ENCODE data around the gene HDGFL3. TPM values are rescaled to one million over a fixed set of nuclear protein-coding genes. Genes with fewer than 3 reads are reported as not detected.
A peak's percentile ranks its signal among the peaks of the same experiment; 100 is the strongest.
"Not testable (repeated sequence)": the region's sequence is repeated elsewhere in the genome, so short reads cannot be mapped to it uniquely, and the experiment has no call there.

HDGFL3 gene
- total RNA-seq, 1 donor from 2014 or later = 138 TPM

DNA sequence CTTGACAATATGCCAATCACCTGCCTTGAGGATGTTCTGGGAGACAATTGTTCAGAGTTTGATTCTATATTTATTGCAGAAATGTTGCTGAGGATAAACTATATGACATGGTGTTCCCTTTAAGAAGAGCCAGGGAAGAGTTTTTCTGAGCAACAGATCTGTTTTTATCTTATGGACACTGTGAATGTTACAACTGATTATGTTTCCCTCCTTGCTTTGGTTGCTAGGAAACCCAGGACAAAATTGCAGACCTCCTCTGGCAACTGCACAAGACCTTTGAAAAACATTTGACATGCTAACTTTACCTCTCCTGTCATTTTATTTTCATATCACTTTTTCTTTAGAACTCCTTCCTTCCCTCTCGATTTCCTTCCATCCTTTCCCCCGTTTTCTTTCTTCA is 108.3 kb downstream of the HDGFL3 start:
- DNase-seq = no peak

DNA sequence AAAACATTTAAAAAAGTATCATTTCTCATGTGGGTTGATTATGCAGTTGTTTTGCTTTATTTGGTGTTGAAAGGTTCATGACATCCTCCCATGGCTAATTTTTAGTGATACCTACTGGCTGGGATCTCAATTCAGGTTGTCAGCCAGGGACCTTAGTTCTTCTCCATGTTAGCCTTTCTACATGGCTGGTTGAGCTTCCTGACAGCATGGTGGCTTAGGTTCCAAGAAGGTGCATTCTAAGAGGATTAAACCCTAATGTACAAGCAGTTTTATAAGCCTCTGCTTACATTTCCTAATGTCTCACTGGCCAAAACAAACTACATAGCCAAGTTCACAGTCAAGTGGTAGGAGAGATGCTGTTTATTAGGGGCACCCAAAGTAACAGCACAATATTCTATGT is 109.5 kb downstream of the HDGFL3 start:
- DNase-seq = no peak

DNA sequence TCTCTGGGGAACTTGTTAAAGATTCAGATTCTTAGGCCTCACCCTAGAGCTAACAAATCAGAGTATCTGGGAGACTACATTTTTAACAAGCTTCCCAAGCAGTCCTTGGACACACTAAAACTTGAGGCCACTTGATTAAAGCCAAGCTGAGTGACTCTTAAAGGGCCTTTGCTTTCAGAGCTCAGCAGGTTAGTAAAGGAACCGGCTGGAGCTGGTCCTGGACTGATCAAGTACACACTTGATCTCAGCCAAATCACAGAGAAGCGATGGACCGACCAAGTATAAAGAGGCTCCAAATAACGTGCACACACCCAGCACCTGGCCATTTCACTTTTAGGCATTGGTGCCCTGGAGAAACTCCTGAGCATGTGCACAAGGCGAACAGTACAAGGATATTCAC is 113.0 kb downstream of the HDGFL3 start:
- DNase-seq = no peak

DNA sequence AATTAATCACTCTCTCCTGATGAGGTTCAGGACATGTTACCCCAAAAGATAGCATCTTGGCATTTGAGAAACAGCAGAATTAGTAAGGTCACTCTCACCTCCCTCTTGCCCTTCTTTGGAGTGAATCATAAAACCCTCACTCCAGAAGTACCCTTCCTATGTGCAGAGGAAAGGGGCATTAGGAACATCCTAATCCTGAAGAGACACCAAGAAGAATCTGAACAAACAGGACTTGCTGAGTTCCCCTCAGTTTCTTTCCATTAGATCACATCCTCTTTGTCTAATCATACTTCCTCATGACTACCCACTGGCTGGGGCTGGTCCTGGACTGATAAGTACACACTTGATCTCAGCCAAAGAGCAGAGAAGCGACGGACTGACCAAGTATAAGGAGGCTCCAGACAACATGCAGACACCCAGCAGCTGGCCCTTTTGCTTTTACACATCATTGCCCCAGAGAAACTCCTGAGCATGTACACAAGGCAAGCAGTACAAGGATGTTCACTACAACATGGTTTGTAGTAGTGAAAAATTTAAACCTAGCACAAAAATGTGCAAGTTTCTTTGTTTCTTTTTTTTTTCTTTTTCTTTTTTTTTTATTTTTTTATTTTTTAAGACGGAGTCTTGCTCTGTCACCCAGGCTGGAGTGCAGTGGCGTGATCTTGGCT is 115.2 kb downstream of the HDGFL3 start:
- DNase-seq = peak; percentile 97

DNA sequence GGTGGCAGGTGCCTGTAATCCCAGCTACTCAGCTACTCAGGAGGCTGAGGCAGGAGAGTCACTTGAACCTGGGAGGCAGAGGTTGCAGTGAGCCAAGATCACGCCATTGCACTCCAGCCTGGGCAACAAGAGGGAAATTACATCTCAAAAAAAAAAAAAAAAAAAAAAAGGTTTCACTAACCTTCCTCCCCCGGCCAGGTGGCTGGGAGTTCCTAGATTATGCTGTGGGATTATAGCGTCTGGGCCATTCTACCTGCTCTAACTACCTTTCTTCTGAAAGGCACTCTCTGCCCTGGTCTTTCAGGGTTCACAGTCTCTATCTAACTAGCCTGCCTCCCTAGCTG is 115.7 kb downstream of the HDGFL3 start:
- not testable (repeated sequence) for DNase-seq

DNA sequence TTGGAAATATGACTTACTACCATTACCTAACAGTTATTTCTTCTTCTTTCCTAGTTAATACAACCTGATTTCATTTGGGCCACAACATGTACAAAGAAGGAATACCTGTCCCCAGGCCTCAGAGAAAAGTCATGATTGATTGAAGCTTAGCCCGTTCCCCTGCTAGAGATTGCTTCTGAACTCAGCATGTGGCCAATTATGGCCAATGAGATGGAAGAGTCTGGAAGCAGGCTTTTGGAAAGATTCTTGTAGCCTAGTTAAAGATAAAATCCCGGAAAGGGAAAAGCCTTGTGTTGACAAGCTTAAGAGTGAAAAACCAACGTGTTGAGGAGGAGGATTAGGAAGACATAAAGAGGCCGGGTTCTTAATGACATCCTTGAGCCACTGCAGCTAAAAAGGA is 117.2 kb downstream of the HDGFL3 start:
- no peak for DNase-seq

DNA sequence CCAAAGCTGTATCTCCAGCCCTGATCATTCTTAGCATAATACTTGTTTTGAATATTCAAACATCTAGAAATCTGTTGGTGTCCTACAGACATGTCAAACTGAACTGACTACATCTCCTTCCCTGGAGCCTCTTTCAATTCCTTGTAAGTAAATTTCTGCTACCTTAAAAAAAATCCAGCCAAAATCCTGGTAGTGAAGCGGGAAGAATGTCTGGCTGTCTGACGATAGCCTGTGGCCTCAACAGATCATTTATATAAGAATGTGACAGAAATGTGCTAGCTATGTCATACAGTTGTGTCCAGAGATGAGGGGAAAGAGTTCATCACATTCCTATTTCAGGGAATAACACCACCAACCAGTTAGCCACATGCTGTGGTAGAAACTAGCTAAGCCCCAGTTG is 118.7 kb downstream of the HDGFL3 start:
- no peak for DNase-seq

DNA sequence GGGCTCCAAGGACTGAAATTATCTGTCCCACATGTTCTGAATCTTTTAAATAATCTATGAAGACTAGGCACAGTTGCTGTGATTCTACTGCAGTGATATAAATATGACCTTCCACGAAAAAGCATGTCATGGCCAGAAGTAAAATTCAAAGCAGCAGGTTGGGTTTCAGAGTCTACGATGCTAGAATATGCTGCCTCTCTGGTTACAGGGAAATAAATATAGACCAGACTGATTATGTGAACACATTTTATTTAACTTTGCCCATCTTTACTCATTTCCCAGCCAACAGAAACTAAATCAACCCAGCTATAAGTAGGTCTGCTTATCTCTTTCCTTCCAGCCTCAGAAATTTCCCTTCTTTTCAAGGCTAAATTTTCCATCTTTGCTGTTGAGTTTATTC is 120.0 kb downstream of the HDGFL3 start:
- no peak for DNase-seq

DNA sequence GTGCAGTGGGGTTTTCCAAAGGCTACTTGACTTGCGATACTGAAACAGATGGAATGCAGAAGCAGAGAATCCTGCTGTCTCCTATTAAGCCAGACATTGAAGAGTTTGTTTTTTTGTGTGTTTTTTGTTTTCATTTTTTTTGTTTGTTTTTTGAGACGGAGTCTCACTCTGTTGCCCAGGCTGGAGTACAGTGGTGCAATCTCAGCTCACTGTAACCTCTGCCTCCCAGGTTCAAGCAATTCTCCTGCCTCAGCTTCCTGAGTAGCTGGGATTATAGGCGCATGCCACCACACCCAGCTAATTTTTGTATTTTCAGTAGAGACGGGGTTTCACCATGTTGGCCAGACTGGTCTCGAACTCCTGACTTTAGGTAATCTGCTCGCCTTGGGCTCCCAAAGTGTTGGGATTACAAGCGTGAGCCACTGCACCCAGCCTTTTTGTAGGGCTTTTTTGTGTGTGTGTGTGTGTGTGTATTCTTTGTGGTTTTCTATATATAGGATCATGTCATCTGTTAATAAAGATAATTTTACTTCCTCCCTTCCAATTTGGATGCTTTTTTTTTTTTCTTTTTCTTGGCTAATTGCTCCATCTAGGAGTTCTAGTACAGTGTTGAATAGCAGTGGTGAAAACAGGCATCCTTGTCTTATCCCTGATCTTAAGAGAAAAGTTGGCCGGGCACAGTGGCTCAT is 121.6 kb downstream of the HDGFL3 start:
- not testable (repeated sequence) for DNase-seq

DNA sequence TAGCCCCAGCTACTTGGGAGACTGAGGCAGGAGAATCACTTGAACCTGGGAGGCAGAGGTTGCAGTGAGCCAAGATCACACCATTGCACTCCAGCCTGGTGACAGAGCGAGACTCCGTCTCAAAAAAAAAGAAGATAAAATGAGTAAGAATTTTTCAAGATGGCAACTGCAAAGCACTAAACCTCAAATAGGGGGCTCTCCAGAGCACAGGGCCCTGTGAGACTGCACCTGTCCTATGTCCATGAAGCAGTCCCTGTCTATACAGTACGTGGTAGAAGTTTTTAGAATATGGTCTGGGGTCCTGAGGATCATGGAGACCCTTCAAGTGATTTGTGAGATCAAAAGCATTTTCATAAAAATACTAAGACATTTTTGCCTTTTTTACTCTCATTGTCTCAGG is 122.2 kb downstream of the HDGFL3 start:
- not testable (repeated sequence) for DNase-seq

DNA sequence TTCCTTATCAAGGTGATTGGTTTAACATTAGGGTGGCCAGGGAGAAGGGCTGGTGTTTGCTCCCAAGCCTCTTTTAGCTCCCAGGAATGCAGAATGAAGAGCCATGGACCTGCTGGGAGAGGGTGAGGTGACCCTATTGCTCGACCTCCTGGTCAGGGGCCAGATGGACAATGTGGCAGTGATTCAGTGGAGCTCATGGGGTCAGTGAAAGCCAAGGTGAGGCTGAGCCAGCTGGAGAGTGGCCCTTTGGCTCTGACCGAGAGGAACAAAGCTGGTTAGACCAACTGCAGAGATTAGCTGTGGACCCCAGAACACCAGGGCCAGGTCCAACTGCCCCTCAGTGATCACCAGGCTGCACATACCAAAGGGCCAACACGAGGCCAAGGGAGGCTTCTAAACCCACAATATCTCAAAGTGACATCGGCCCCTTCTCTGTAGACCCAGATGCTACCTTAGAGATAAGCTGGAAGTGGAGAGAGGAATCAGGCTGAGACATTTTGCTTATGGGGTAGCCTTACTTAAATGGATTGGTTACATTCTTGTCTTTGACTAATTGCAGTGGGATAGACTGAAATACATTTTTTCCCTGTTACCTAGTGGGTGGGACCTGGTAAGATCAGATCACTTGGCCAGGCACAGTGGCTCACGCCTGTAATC is 124.8 kb downstream of the HDGFL3 start:
- no peak for DNase-seq

DNA sequence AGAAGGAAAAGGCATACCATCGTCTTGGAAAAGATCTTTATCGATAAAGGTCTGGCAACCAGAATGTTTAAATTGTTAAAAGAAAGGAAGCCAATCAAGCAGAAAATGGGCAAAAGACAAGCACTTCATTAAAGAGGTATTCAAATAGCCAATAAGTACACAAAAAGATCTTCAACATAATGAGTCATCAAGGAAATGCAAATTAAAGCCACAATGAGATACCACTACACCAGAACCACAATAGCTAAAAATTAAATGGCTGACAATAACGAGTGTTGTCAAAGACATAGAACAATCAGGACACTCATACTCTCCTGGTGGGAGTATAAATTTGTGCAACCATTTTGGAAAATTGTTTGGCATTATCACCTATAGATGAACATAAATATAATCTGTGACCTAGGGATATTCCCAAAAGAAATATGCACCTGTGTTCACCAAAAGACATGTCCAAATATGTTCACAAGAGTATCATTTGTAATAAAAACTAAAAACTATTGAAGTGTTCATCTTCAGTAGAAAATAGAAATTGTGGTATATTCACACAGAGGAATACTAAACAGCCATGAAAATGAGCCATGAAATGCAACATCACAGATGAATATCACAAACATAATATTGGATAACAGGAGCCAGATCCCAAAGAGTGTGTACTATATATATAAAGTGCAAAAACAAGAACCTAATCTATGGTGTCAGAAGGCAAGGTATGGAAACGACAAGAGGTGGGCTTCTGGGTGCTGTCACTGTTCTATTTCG is 126.2 kb downstream of the HDGFL3 start:
- no peak for DNase-seq

DNA sequence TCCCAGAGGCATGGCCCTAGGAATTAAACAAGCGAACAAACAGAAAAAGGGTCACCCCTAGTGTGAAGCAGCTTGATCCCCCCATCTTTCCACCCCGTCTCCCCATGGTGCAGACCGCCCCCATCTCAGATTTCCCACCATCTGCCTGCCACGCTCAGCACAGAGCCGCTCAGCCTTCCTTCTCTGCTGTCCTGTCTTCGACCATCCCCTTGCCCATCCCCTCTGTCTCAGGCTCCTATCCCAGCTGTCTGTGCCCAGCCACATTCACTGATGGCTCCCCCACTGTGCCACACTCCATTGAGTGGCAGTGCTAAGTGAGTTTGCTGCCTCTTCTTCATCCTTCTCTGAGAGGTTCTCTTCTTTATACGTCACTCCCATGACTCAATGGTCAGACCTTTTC is 128.9 kb downstream of the HDGFL3 start:
- DNase-seq = no peak

Other genes starting within 250 kb of the HDGFL3 start
- gene RAMAC, start 221.6 kb downstream of the HDGFL3 start, total RNA-seq = 19.4 and 26.2 TPM in 2 replicates
- 11.9 and 14.1 TPM in 2 replicates for gene C15orf40, start 196.2 kb downstream of the HDGFL3 start, total RNA-seq
- 131 and 146 TPM in 2 replicates for gene BTBD1, start 140.6 kb downstream of the HDGFL3 start, total RNA-seq
- gene TM6SF1, start 100.2 kb downstream of the HDGFL3 start, total RNA-seq = 34.7 and 41.9 TPM in 2 replicates
- 0.56 and 0.85 TPM in 2 replicates for gene BNC1, start 76.8 kb upstream of the HDGFL3 start, total RNA-seq
- gene SH3GL3, start 239.5 kb upstream of the HDGFL3 start, total RNA-seq = not detected in 2 replicates

All from dermis blood vessel endothelial cell (primary cell).